Body of pancreas (tissue), 4 donors: ENCODE data around the gene ARHGEF40. TPM values are rescaled to one million over a fixed set of nuclear protein-coding genes. Genes with fewer than 3 reads are reported as not detected.
A peak's percentile ranks its signal among the peaks of the same experiment; 100 is the strongest.

Experiments used
- ATAC-seq: fragments of 150-250 bp; one replicate; pipeline ENCODE4 v1.9.1; 2016
- DNase-seq, 4 donors: peaks; one replicate each; pipeline ENCODE4 v3.0.0-alpha.2; 2019
- H3K27ac ChIP-seq, 4 donors: fragments of 200-600 bp; sonication (generic); 1 replicate in 3 of 4; 2 replicates in 1 of 4; pipeline versions ENCODE4 v1.5.1 to v1.6.1; 2016 to 2019; ENCODE audit warnings: mild to moderate bottlenecking in 1 of 4, mixed read lengths in 1 of 4, moderate library complexity in 1 of 4
- H3K27me3 ChIP-seq, 2 donors: fragments of 200-600 bp; sonication (generic); one replicate each; pipeline ENCODE4 v1.6.0; 2016; ENCODE audit warnings: mild to moderate bottlenecking in 1 of 2
- H3K36me3 ChIP-seq, 2 donors: fragments of 200-600 bp; sonication (generic); replicated peaks in 1 of 2; 2 replicates each; pipeline ENCODE4 v1.5.1; 2016; ENCODE audit warnings: low read depth in 2 of 2; ENCODE audit not compliant: insufficient read depth in 1 of 2
- H3K4me1 ChIP-seq: fragments of 200-600 bp; sonication (generic); one replicate; pipeline ENCODE4 v1.6.0; 2016
- H3K4me3 ChIP-seq, 2 donors: fragments of 200-600 bp; sonication (generic); 1 replicate in 1 of 2; 2 replicates in 1 of 2; pipeline ENCODE4 v1.5.1; 2016 to 2019
- H3K9me3 ChIP-seq, 3 donors: fragments of 200-600 bp; sonication (generic); 1 replicate in 2 of 3; 2 replicates in 1 of 3; pipeline ENCODE4 v1.5.1; 2016
- POLR2A ChIP-seq, 3 donors: fragments of 450-650 bp; IDR thresholded peaks; one replicate each; pipeline ENCODE4 v1.6.1; 2016; ENCODE audit warnings: antibody characterized with exemption in 3 of 3, mild to moderate bottlenecking in 2 of 3
- WGBS, 2 donors: methylation state at CpG; one replicate each; pipeline ENCODE4 v1.1.5; 2017; 5-methylcytosine and 5-hydroxymethylcytosine counted together
- intact Hi-C: fragments of 100-400 bp; cut with DNase I; formaldehyde crosslinking; loops from one replicate; pipeline ENCODE4 v1.15.1; 2023
- total RNA-seq, 2 donors: library from RNA; depleted of rRNA; stranded (reverse); fragments of >200 nt; gene quantifications; one replicate each; pipeline ENCODE4 v1.1.0, GENCODE V29; 2016
- TF ChIP-seq, protein P1 (sequence below), 7 experiments: fragments of 450-650 bp in 4 of 7; fragments of 200-600 bp in 3 of 7; sonication (generic) in 3 of 7; IDR thresholded peaks; one replicate each; pipeline ENCODE4 v1.5.1; 2016 to 2019; ENCODE audit warnings: antibody characterized with exemption in 7 of 7

The ARHGEF40 gene
- total RNA-seq, 2 donors from 2014 or later: 58.4 to 142 TPM

DNA sequence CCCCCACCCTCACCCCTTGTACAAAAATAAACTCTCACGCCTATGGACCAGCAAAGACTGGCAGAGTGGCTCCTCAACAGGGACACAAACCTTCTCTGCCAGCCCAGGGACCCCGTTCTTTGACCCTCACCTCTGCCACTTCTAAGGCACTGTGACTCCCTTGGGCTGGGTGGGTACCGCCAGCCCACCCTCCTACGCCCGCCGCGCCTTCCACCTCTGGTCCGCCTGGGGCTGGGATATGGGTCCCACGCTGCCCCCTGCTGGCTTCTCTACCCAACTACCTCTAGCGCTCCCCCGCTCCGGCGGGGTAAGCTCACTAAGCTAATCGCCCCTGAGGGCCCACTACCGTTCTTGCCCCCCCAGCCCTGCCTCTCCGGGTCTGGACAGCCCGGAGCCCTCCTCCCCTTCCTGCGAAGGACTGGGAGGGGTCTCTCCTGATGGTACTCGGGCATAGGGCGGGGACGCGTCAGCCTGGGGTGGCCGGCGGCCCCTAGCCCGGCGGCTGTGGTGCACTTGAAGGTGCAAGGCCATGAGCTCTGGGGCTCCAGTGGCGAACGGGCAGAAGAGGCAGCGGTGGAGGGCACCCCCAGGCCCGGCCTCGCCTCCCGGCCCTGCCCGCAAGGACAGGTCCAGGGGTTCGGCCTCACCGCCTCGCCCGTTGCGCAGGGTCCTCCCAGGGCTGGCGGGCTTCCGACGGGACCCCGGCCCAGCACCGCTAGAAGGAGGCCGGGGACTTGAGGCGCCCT is 20.3 kb downstream of the ARHGEF40 start:
- no peak overlapping the region for H3K4me3 ChIP-seq
- intact Hi-C loops: no loop called here
- H3K9me3 ChIP-seq: no peaks in the 10 kb centered on the region
- peaks cover 0 to 2% of the 10 kb centered on the region in 2 donors for H3K36me3 ChIP-seq
- peak in 3 of 4 donors; percentile 40 to 50 (median 47) for DNase-seq
- no peak for ATAC-seq
- TF ChIP-seq, protein P1, sequence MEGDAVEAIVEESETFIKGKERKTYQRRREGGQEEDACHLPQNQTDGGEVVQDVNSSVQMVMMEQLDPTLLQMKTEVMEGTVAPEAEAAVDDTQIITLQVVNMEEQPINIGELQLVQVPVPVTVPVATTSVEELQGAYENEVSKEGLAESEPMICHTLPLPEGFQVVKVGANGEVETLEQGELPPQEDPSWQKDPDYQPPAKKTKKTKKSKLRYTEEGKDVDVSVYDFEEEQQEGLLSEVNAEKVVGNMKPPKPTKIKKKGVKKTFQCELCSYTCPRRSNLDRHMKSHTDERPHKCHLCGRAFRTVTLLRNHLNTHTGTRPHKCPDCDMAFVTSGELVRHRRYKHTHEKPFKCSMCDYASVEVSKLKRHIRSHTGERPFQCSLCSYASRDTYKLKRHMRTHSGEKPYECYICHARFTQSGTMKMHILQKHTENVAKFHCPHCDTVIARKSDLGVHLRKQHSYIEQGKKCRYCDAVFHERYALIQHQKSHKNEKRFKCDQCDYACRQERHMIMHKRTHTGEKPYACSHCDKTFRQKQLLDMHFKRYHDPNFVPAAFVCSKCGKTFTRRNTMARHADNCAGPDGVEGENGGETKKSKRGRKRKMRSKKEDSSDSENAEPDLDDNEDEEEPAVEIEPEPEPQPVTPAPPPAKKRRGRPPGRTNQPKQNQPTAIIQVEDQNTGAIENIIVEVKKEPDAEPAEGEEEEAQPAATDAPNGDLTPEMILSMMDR (IDR thresholded peaks at IDR 0.05): peak; percentile 14 to 49 (median 39)
- TF ChIP-seq POLR2A (IDR thresholded peaks at IDR 0.05): no peak
- H3K27ac ChIP-seq: no peak overlapping the region
- 82 to 92% methylated on average over 12 to 34 of the region's 45 CpGs for WGBS, 2 donors
- H3K27me3 ChIP-seq: no peaks in the 10 kb centered on the region
- H3K4me1 ChIP-seq: peaks cover 17% of the 10 kb centered on the region

DNA sequence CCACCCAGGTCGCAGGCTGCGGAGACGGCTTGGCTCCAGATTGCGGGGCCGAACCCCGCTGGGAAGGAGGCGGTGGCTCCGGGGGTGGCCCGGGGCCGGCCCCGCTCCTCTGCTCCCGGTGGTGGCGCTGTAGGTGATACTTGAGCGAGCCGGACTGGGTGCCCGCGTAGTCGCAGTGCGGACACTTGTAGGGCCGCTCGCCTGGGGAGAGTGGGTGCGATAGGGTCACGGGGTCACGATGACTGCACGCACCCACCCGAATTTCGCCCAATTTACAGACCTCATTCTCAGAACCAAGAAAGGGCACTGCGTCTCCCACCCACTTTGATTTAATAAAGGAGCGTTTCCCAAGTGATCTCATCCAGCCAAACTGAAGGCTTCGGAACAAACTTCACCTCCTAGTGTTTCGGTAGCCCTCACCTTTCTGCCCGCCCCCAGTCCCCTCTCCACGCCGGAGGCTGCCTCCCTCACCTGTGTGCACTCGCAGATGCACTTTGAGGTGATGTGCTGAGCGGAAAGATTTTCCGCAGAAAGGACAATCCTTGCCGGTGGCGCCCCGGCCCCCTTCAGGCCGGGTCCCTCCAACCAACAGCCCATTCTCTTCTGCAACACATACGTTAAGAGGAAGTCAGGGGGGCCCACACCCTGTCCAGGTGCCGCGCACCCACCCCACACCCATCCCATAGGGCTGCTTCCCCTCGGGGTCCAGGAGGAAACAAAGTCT is 21.0 kb downstream of the ARHGEF40 start:
- Histone ChIP-seq H3K36me3 (peaks cover 0 to 2% of the 10 kb centered on the region in 2 donors), H3K27ac (no peak overlapping the region), H3K9me3 (no peaks in the 10 kb centered on the region), H3K27me3 (no peaks in the 10 kb centered on the region), H3K4me3 (no peak overlapping the region), H3K4me1 (peaks cover 17% of the 10 kb centered on the region)
- DNase-seq (no peak), ATAC-seq (no peak)
- TF ChIP-seq, protein P1 (IDR thresholded peaks at IDR 0.05): no peak
- TF ChIP-seq POLR2A (IDR thresholded peaks at IDR 0.05): no peak
- intact Hi-C loops: no loop called here
- 88 to 91% methylated on average over 39 to 42 of the region's 45 CpGs for WGBS, 2 donors

DNA sequence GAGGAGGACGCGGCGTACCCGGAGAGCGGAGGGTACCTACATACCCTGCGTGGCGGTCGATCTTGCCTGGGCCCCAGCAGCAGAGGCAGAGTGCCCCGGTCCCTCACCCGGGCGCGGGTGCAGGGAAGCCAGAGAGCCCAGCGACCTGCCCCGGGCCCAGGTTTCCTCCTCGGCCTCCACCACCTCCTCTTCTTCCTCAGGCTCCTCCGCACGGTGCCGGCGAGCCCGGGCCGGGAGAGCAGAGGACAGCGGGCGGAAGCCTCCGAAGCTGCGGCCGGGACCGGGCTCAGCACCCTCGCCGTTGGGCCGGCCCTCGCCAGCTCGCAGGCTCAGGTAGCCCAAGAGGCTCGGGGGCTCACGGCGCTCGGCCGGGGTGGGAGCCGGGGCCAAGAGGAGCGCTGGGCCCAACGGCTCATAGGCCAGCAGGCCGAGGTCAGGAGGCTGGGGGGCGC is 21.7 kb downstream of the ARHGEF40 start:
- H3K27ac ChIP-seq: peak overlapping the region in 2 of 4 donors; percentile 24 to 27
- H3K27me3 ChIP-seq: no peaks in the 10 kb centered on the region
- no peak for TF ChIP-seq POLR2A (IDR thresholded peaks at IDR 0.05)
- TF ChIP-seq, protein P1 (IDR thresholded peaks at IDR 0.05): no peak
- intact Hi-C loops: no loop called here
- ATAC-seq: peak; percentile 1
- WGBS, 2 donors: 84 to 86% methylated on average over 36 to 41 of the region's 42 CpGs
- DNase-seq: no peak
- peaks cover 0 to 2% of the 10 kb centered on the region in 2 donors for H3K36me3 ChIP-seq
- no peaks in the 10 kb centered on the region for H3K9me3 ChIP-seq
- H3K4me3 ChIP-seq: no peak overlapping the region
- H3K4me1 ChIP-seq: peaks cover 17% of the 10 kb centered on the region

DNA sequence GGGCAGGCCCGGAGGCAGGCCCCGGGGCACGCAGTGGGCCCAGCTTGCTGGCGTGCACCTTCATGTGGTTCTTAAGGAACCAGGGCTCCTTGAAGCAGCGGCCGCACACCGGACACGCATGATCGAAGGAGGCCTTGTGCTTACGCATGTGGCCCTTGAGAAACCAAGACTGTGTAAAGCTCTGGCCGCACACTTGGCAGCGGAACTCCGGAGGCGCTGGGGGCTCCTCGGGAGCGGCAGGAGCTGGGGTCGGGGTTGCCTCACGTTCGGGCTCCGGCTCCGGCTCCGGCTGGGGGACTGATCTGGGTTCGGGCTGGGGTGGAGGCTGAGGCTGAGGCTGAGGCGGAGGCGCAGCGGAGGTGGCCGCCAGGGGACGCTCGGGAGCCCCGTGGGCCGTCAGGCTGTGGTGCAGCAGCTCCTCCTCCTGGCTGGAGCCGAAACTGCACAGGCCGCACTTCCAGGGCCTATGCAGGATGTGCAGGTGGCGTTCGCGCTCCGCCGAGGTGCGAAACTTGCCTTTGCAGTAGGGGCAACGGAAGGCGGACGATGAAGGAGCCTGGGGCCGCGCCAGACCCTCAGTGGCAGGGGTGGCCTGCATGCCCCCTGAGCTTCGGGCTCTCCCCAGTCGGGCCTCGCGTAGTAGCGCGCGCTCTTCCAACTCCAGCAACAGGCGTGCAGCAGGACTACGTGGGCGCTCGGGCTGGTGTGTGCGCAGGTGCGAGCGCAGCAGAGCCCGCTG is 22.3 kb downstream of the ARHGEF40 start:
- intact Hi-C loops: no loop called here
- Histone ChIP-seq H3K27me3 (no peaks in the 10 kb centered on the region), H3K9me3 (no peaks in the 10 kb centered on the region), H3K4me3 (no peak overlapping the region), H3K27ac (peak overlapping the region in 2 of 4 donors; percentile 24 to 27), H3K4me1 (peaks cover 22% of the 10 kb centered on the region), H3K36me3 (peaks cover 0 to 2% of the 10 kb centered on the region in 2 donors)
- ATAC-seq: peak; percentile 92
- TF ChIP-seq, protein P1 (IDR thresholded peaks at IDR 0.05): peak; percentile 100
- TF ChIP-seq POLR2A (IDR thresholded peaks at IDR 0.05): no peak
- peak; percentile 87 to 92 (median 90) for DNase-seq
- 31 to 69% methylated on average over 19 to 50 of the region's 59 CpGs for WGBS, 2 donors
